Adrenal gland (tissue), 5 donors: Measurements from ENCODE around the gene MAGEC3.

Experiments
- CTCF ChIP-seq, 6 experiments: fragments of 450-650 bp in 4 of 6; fragments of 200-600 bp in 2 of 6; sonication (generic) in 1 of 6; IDR thresholded peaks; 1 replicate in 5 of 6; 2 replicates in 1 of 6; pipeline versions ENCODE4 v1.5.1 to v1.8.0; 2016 to 2021; ENCODE audit warnings: antibody characterized with exemption in 6 of 6, mild to moderate bottlenecking in 2 of 6, moderate library complexity in 1 of 6
- POLR2A ChIP-seq, 2 donors: fragments of 450-650 bp; IDR thresholded peaks; one replicate each; pipeline ENCODE4 v1.6.1; 2017; ENCODE audit warnings: antibody characterized with exemption in 2 of 2, mild to moderate bottlenecking in 2 of 2, moderate library complexity in 1 of 2
- donor health status: DM: no; HTN: no; CAD: no.

- TF ChIP-seq CTCF (IDR thresholded peaks at IDR 0.05), result no peak
- TF ChIP-seq POLR2A (IDR thresholded peaks at IDR 0.05), result no peak
These were observed 19.4 kb downstream of the MAGEC3 start for GRCh38 chrX:141857479-141857878.
